ENCODE measurements around the gene TGFBRAP1.

Gene TGFBRAP1

GRCh38 chr2:105287692-105288091, 41.8 kb downstream of the TGFBRAP1 start:
- Mint-ChIP-seq H3K27me3 (ENCODE audit: low read depth) (no peaks in the 10 kb centered on the region), H3K36me3 (ENCODE audit: low read depth) (peaks cover 25% of the 10 kb centered on the region), H3K9me3 (no peaks in the 10 kb centered on the region), H3K4me1 (peaks cover 27% of the 10 kb centered on the region), H3K27ac (no peak overlapping the region), H3K4me3 (no peak overlapping the region)
- peak; percentile 30 to 40 (median 31) for TF ChIP-seq CTCF (IDR thresholded peaks at IDR 0.05; ENCODE audit: unreplicated experiment in 3 of 3)

GRCh38 chr2:105283532-105283931, 46.0 kb downstream of the TGFBRAP1 start:
- H3K27me3 Mint-ChIP-seq (ENCODE audit: low read depth), result no peaks in the 10 kb centered on the region
- no peak overlapping the region for H3K4me3 Mint-ChIP-seq
- H3K4me1 Mint-ChIP-seq, result peaks cover 7% of the 10 kb centered on the region
- H3K9me3 Mint-ChIP-seq, result no peaks in the 10 kb centered on the region
- H3K27ac Mint-ChIP-seq, result no peak overlapping the region
- no peak for TF ChIP-seq CTCF (IDR thresholded peaks at IDR 0.05; ENCODE audit: unreplicated experiment in 3 of 3)
- peaks cover 27% of the 10 kb centered on the region for H3K36me3 Mint-ChIP-seq (ENCODE audit: low read depth)

GRCh38 chr2:105280281-105280680, 49.3 kb downstream of the TGFBRAP1 start:
- H3K4me3 Mint-ChIP-seq, result no peak overlapping the region
- TF ChIP-seq CTCF (IDR thresholded peaks at IDR 0.05; ENCODE audit: unreplicated experiment in 3 of 3), result no peak
- no peak overlapping the region for H3K27ac Mint-ChIP-seq
- peaks cover 42% of the 10 kb centered on the region for H3K36me3 Mint-ChIP-seq (ENCODE audit: low read depth)
- H3K27me3 Mint-ChIP-seq (ENCODE audit: low read depth), result no peaks in the 10 kb centered on the region
- no peaks in the 10 kb centered on the region for H3K4me1 Mint-ChIP-seq
- no peaks in the 10 kb centered on the region for H3K9me3 Mint-ChIP-seq

- TF ChIP-seq CTCF (IDR thresholded peaks at IDR 0.05; ENCODE audit: unreplicated experiment in 3 of 3), result no peak
- Mint-ChIP-seq H3K4me3 (no peak overlapping the region), H3K36me3 (ENCODE audit: low read depth) (peaks cover 39% of the 10 kb centered on the region), H3K4me1 (peaks cover 4% of the 10 kb centered on the region), H3K27ac (no peak overlapping the region), H3K9me3 (no peaks in the 10 kb centered on the region), H3K27me3 (ENCODE audit: low read depth) (no peaks in the 10 kb centered on the region)
These were observed 50.4 kb downstream of the TGFBRAP1 start for GRCh38 chr2:105279126-105279525.

GRCh38 chr2:105278654-105279053, 50.9 kb downstream of the TGFBRAP1 start:
- H3K36me3 Mint-ChIP-seq (ENCODE audit: low read depth), result peaks cover 39% of the 10 kb centered on the region
- H3K9me3 Mint-ChIP-seq, result no peaks in the 10 kb centered on the region
- peaks cover 7% of the 10 kb centered on the region for H3K4me1 Mint-ChIP-seq
- H3K27ac Mint-ChIP-seq, result no peak overlapping the region
- no peaks in the 10 kb centered on the region for H3K27me3 Mint-ChIP-seq (ENCODE audit: low read depth)
- no peak overlapping the region for H3K4me3 Mint-ChIP-seq
- TF ChIP-seq CTCF (IDR thresholded peaks at IDR 0.05; ENCODE audit: unreplicated experiment in 3 of 3), result no peak

- peaks cover 35% of the 10 kb centered on the region for H3K36me3 Mint-ChIP-seq (ENCODE audit: low read depth)
These were observed 55.5 kb downstream of the TGFBRAP1 start for GRCh38 chr2:105274046-105274445.

More at GRCh38 chr2:105274046-105274445, 55.5 kb downstream of the TGFBRAP1 start:
- Mint-ChIP-seq H3K9me3 (no peaks in the 10 kb centered on the region), H3K4me3 (no peak overlapping the region), H3K27me3 (ENCODE audit: low read depth) (no peaks in the 10 kb centered on the region), H3K4me1 (peaks cover 13% of the 10 kb centered on the region), H3K27ac (peak overlapping the region in 2 of 3 experiments; percentile 59 to 86)
- no peak for TF ChIP-seq CTCF (IDR thresholded peaks at IDR 0.05; ENCODE audit: unreplicated experiment in 3 of 3)

Data from nephron (organoid).